GM18951 (cell line): ENCODE results near the gene FEZ2.

Source experiments
- POLR2A ChIP-seq: IDR thresholded peaks from 4 replicates; pipeline ENCODE4 v1.6.1; 2011; ENCODE audit warnings: mild to moderate bottlenecking; ENCODE audit not compliant: insufficient read length, insufficient read depth; ENCODE audit errors: extremely low read depth
- in situ Hi-C: fragments of 300-500 bp; cut with MboI; formaldehyde crosslinking; loops from one replicate; pipeline ENCODE4 v1.12.0; 2022; ENCODE audit warnings: low sequenced_read_pairs, mixed read lengths, inconsistent platforms; ENCODE audit not compliant: unreplicated experiment

The FEZ2 gene

DNA sequence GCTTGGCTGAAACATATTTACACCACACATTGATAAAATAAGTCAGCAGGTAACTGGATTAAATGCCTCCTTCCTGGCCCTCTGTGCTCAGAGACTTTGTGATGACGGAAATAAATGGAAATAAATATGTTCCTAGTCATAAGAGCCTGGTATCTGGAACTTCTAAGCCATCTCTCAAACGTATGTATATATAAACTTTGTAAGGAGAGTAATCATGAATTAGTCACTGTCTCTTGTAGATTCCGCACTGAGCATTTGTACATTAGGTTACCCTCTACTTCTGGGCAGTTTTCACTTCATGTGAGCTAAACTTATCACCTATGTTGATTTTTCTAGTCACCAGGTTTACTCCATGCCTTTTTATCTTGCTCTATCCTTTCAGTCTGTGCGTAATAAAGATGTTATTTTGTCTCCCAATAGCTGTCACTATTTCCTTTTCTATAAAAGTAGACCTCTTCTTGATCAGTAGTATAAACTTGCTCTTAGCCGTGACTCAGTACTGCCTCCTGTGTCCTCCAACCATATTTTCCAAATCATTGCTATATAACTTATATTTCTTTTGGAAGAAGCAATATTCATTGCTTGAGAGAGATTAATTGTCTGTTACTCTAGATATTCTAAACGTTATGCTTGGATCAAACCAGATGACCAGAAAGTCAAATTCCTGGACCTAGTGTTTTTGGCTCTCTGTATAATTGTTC is 53.2 kb downstream of the FEZ2 start:
- in situ Hi-C loops: no loop called here
- TF ChIP-seq POLR2A: no peak

DNA sequence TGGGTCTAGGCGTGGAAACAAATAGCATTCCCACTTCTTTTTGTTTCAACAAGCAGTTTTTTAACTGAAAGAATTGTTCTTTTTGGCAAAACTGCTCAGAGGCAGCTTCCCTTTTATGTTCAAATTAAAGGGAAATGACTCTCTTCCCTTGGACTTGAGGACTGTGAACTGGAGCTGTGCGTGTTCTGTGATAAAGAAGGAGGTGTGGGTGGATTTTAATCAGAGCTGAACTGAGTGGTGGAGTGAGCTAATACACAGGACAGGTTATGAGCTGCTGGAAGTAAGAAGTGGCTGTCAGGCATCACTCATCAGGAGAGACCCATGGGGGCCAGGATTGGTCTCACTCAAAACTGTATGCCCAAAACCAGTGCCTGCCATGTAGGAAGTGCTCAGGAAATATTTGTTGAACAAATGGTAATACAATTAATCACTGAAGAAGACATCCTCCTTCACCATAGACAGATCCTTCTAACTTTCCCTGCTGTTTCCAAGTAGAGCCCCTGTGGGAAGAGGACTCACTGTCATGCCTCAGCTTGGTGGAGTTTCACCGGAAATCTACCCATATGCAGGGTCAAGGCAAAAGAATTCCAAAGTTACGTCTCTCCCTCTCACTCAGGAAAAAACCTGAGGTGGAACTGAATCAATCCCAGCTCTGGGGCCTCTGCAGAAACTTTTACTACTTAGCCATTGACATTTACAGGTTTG is 55.9 kb downstream of the FEZ2 start:
- in situ Hi-C loops: no loop called here
- no peak for TF ChIP-seq POLR2A

GRCh38 chr2:36540986-36541754 is 56.8 kb downstream of the FEZ2 start:
- no peak for TF ChIP-seq POLR2A
- in situ Hi-C loops: no loop called here

- in situ Hi-C loops: no loop called here
Measured at GRCh38 chr2:36539631-36540030, 58.3 kb downstream of the FEZ2 start.

DNA sequence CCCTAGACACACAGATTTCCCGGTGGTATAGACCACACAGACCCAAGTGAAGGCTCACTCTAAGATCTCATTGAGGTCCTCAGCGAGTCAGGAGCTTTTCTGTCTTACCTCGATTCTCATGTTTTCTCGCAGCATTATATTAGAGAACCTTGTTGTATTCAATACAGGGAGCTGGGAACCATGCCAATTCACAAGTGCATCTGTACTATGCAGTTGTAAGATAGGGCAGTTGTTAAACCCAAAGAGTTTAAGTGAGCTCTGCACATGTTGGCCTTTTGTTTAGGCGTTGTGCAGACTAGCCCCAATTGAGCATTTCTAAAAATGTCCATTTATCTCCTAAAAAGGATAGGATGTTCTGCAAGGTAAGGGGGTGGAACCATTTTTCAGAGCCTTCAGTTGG is 59.6 kb downstream of the FEZ2 start:
- no peak for TF ChIP-seq POLR2A
- in situ Hi-C loops: no loop called here

More at GRCh38 chr2:36539631-36540030, 58.3 kb downstream of the FEZ2 start:
- TF ChIP-seq POLR2A: no peak

GRCh38 chr2:36536776-36537175 is 61.2 kb downstream of the FEZ2 start:
- no peak for TF ChIP-seq POLR2A

GRCh38 chr2:36535099-36535498 is 62.9 kb downstream of the FEZ2 start:
- in situ Hi-C loops: no loop called here
- no peak for TF ChIP-seq POLR2A

More at GRCh38 chr2:36536776-36537175, 61.2 kb downstream of the FEZ2 start:
- in situ Hi-C loops: no loop called here

DNA sequence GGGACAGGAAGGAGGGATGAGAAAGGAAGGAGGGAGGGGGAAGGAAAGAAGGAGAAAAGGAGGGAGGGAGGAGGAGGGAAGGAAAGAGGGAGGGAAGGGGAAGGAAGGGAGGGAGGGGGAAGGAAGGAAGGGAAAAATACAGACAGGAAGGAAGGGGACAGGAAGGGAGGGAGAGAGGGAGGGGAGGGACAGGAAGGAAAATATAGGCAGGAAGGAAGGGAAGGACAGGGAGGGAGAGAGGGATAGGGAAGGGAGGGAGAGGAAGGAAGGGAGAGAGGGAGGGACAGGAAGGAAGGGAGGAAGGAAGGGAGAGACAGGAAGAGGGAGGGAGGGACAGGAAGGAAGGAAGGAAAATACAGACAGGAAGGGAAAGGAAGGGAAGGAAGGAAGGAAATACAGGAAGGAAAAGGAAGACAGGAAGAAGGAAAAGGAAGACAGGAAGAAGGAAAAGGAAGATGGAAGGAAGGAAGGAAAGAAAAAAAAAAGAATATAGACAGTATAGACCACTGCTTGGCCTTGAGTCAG is 63.6 kb downstream of the FEZ2 start:
- TF ChIP-seq POLR2A: no peak
- in situ Hi-C loops: no loop called here

- in situ Hi-C loops: no loop called here
- TF ChIP-seq POLR2A: no peak
Measured at GRCh38 chr2:36530983-36531354, 67.0 kb downstream of the FEZ2 start.

DNA sequence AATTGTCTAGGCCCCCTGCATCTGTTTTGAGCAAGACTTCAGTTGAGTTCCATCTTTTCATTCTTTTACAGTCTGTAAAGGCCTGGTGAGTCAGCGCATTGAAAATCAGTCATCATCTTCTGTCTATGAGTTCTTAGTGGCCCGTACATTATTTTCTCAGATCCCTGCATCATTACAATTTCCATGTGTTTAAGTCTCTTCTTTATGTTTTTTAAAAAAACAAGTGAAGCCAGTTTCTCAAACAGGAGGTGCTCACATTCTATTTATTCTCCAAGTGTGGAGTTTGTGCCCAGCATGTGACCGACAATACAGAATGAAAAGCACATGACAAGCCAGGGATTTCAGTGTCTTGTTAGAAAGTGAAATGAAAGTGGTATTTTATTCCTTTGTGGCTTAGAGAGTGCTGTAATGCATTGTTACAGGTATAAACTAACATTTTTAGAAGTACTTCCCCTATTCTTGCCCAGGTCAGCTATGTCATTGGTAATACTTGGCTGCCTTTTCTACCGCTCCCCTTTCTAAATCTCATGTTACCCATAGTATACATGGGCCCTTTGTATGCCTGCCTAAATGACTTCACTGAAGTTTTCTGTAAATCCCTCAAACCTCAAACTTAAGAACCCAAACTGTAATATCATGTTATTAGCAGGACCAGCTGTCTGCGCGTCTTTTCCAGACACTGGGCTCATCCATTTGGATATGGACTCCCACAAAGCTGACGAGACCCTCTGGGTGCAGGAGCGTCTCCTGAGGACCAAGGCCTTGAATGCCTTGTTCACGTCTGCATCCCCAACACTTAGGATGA is 67.6 kb downstream of the FEZ2 start:
- in situ Hi-C loops: no loop called here
- no peak for TF ChIP-seq POLR2A

DNA sequence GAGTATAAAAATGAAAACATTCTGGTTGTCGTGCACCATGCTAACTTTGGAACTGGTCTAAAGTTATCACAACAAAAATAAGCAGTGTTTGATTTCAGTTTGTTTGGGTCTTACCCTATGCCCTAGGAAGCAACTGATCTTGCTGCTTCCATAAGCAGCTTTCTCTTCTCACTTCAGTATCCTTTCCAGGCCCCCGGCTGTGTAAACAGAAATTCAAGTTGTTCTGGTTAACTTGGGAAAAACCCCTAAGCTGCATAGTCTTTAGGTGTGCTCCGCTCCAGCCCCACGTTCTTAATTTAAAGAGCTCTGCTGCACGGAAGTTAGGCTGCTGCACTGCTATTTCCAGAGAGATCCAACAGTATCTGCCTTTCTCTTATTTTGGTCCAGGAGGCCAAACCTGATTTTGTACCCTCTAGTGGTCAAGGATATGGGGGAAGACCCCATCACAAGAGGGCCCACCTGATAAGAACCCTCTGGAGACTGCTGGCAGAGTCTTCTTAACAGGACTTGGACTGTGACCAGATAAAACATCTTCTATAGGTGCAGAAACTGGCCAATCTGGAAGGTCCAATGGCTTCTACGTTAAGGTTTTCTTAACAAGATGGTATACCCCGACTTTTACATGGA is 69.1 kb downstream of the FEZ2 start:
- in situ Hi-C loops: no loop called here
- no peak for TF ChIP-seq POLR2A

- in situ Hi-C loops: no loop called here
- TF ChIP-seq POLR2A: no peak
Measured at GRCh38 chr2:36528274-36528673, 69.7 kb downstream of the FEZ2 start.
